ENCODE results near the gene B4GAT1.
A peak's percentile ranks its signal among the peaks of the same experiment; 100 is the strongest.
"Not testable (repeated sequence)": the region's sequence is repeated elsewhere in the genome, so short reads cannot be mapped to it uniquely, and the experiment has no call there.

B4GAT1 gene

DNA sequence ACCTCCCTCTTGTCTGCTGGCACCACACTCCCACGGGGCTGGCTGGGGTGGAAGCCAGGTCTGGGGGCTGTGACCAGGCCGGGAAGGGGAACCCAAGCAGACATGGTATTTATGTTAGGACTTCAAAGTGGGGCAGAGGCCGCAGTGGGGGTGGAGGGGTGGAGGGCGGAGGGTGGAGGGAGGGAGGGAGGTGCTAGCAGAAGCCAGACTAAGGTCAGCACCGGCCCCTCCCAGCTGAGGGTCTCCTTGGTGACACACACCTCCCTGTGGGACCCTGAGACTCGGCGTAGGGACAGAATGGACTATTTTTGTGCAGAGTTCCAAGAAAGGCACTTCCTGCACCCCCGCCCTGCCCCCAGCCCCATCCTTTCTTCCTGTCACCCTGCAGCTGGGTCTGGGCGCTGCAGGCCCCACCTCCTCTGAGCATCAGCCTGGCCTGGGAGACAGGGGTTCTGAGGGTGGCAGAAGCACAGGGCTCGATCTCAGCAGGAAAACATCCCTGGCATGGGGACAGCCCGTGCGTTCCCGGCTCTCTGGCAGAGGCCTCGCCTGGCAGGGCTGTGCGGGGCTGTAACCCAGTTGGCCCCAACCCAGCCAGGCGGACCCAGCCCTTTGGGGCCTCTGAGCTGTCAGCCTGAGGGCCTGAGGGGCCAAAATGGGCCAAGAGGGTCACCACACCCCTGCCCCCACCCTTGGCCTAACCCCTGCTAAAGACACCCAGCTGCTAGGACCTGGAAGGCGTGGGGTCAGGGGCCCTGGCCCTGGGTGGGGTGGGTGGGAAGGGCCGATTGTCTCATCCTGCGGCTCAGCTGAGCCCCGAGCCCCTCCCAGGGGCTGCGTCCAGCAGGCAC lies 20.9 kb downstream of the B4GAT1 start:
- Mint-ChIP-seq H3K9me3 (no peaks in the 10 kb centered on the region), H3K36me3 (ENCODE audit: low read depth) (no peaks in the 10 kb centered on the region), H3K27me3 (no peaks in the 10 kb centered on the region), H3K4me1 (ENCODE audit: low read depth) (peaks cover 48% of the 10 kb centered on the region), H3K27ac (peak overlapping the region; percentile 64), H3K4me3 (no peak overlapping the region)
- peak; percentile 66 for DNase-seq

DNA sequence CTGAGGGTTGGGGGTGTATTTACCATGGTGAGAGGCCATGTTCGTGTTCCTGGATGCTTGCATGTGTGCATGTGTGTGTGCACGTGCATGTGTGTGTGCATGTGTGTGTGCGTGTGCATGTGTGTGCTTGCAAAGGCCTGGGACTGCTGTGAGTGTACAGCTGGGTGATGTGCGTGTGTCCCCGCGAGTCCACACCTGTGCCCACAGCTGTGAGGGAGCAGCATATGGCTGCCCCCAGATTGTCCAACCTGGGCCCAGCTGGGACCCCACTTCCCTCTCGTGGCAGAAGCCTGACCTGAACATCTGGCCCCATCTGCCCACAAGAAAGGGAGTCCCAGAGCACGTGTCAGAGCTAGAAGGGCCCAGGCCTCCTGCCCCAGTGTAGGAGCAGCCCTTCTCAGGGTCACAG lies 22.2 kb downstream of the B4GAT1 start:
- DNase-seq: no peak
- Mint-ChIP-seq H3K36me3 (ENCODE audit: low read depth) (no peaks in the 10 kb centered on the region), H3K27me3 (no peaks in the 10 kb centered on the region), H3K9me3 (no peaks in the 10 kb centered on the region), H3K27ac (peak overlapping the region; percentile 64), H3K4me1 (ENCODE audit: low read depth) (peaks cover 48% of the 10 kb centered on the region), H3K4me3 (no peak overlapping the region)

DNA sequence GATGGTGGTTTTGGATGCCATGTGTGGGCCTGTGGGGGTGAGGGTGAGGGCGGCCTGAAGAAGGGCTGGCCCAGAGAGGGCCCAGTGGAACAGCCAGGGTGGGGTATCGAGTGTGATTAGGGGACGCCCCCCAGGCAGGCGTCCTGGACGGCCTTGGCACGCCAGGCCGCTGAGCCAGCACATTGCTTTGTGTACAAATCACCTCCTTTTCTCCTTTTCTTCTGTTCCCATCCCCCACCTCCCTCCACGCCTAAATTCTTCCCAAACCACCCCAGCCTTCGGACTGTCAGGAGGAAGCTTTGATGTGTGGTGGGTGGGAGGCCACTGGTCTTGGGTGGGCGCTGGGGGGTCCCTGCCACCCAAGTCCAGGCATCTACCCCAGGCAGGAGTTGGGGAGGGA lies 22.8 kb downstream of the B4GAT1 start:
- Mint-ChIP-seq H3K36me3 (ENCODE audit: low read depth) (no peaks in the 10 kb centered on the region), H3K27ac (peak overlapping the region; percentile 38), H3K4me3 (no peak overlapping the region), H3K27me3 (no peaks in the 10 kb centered on the region), H3K4me1 (ENCODE audit: low read depth) (peaks cover 51% of the 10 kb centered on the region), H3K9me3 (no peaks in the 10 kb centered on the region)
- DNase-seq: no peak

DNA sequence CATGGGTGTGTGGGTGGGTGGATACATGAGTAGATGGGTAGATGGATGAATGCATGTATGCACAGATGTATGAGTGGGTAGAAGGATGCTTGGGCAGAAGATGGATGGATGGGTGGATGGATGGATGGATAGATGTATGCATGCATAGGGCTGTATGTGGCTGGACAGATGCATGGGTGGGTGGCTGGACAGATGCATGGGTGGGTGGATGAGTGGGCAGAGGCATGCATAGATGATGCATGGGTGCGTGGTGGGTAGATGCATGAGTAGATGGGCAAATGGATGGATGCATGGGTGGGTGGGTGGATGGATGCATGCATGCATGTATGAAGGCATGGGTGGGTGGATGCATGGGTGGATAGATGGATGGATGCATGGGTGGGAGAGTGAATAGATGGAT lies 23.7 kb downstream of the B4GAT1 start:
- Mint-ChIP-seq H3K27me3 (no peaks in the 10 kb centered on the region), H3K4me3 (no peak overlapping the region), H3K4me1 (ENCODE audit: low read depth) (peaks cover 56% of the 10 kb centered on the region), H3K27ac (no peak overlapping the region), H3K9me3 (no peaks in the 10 kb centered on the region), H3K36me3 (ENCODE audit: low read depth) (no peaks in the 10 kb centered on the region)
- DNase-seq: no peak

DNA sequence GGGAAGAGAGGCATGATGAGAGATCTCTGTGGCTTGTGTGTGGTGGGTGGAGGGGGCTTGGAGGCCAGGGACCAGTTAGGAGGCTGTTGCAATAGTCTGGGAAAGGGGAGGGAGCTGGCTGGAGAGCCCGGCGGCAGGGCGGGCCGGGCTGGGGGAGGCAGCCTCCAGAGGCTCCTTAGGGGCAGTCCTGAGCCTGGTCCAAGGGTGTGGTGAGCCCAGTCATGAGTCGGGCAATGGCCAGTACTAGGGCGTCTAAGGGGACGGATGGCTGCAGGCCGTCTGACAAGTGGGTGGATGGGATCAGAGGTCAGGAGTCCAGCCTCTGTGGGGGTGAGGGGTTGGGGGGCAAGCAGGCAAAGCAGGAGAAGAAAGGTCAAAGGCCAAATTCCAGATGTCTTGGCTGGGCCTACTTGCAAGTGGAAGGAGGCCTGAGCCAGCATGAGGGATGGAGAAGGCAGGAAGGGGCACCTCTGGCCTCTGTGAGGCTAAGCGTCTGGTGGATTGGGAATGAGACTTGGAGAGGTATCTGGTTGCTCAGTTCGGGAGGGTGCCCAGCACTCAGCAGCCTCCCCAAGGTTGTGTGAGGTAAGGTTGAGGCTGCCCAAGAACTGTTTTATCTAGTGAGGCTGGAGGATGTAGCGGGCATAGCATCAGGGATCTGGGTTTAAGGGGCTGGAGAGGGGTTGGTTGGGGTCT lies 24.5 kb downstream of the B4GAT1 start:
- no peak for DNase-seq
- Mint-ChIP-seq H3K36me3 (ENCODE audit: low read depth) (no peaks in the 10 kb centered on the region), H3K4me1 (ENCODE audit: low read depth) (peaks cover 56% of the 10 kb centered on the region), H3K4me3 (no peak overlapping the region), H3K9me3 (no peaks in the 10 kb centered on the region), H3K27ac (no peak overlapping the region), H3K27me3 (no peaks in the 10 kb centered on the region)

DNA sequence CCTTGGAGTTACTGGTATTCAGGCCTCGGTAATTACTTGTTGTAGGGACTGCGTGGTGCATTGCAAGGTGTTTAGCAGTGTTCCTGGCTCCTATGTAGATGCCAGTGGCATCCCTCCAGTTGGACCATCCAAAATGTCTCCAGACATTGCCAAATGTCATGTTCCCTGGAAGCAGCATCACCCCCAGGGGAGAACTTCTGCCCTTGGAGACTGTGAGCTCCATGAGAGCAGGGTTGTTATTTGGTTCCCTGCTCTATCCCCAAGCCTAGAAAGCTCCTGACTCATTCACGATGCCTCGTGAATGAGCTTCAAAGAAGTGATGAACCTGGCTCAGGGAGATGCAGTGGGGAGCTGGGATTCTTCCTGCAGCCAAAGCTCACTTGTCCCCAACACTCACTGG lies 25.8 kb downstream of the B4GAT1 start:
- no peak for DNase-seq
- Mint-ChIP-seq H3K27me3 (no peaks in the 10 kb centered on the region), H3K9me3 (no peaks in the 10 kb centered on the region), H3K4me1 (ENCODE audit: low read depth) (peaks cover 53% of the 10 kb centered on the region), H3K27ac (no peak overlapping the region), H3K4me3 (no peak overlapping the region), H3K36me3 (ENCODE audit: low read depth) (no peaks in the 10 kb centered on the region)

DNA sequence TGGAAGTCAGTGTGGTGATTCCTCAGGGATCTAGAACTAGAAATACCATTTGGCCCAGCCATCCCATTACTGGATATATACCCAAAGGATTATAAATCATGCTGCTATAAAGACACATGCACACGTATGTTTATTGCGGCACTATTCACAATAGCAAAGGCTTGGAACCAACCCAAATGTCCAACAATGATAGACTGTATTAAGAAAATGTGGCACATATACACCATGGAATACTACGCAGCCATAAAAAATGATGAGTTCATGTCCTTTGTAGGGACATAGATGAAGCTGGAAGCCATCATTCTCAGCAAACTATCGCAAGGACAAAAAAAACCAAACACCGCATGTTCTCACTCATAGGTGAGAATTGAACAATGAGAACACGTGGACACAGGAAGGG lies 26.7 kb downstream of the B4GAT1 start:
- peaks cover 51% of the 10 kb centered on the region for H3K4me1 Mint-ChIP-seq (ENCODE audit: low read depth)
- not testable (repeated sequence) for DNase-seq; H3K9me3 Mint-ChIP-seq; H3K4me3 Mint-ChIP-seq; H3K27ac Mint-ChIP-seq; H3K36me3 Mint-ChIP-seq (ENCODE audit: low read depth); H3K27me3 Mint-ChIP-seq

DNA sequence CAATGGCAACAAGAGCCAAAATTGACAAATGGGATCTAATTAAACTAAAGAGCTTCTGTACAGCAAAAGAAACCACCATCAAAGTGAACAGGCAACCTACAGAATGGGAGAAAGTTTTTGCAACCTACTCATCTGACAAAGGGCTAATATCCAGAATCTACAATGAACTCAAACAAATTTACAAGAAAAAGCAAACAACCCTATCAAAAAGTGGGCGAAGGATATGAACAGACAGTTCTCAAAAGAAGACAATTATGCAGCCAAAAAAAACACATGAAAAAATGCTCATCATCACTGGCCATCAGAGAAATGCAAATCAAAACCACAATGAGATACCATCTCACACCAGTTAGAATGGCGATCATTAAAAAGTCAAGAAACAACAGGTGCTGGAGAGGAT lies 27.1 kb downstream of the B4GAT1 start:
- H3K27ac Mint-ChIP-seq; H3K36me3 Mint-ChIP-seq (ENCODE audit: low read depth); H3K27me3 Mint-ChIP-seq; DNase-seq; H3K4me3 Mint-ChIP-seq; H3K9me3 Mint-ChIP-seq: not testable (repeated sequence)
- peaks cover 51% of the 10 kb centered on the region for H3K4me1 Mint-ChIP-seq (ENCODE audit: low read depth)

DNA sequence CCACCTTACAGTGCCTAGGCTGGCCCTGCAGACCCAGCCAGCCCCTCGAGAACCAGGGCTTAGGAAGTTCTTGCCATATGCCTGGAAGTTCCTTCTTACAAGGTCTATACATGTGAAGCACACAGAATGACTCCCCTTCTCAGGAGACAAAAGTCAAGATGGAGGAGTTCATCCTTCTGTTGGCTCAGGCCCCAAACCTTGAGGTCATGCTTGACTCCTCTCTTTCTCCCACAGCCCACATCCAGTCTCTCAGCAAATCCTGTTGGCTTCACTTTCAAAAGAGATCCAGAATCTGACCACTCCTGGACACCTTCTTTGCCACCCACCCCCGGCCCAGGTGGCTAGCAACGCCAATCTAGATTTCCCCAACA lies 28.8 kb downstream of the B4GAT1 start:
- Mint-ChIP-seq H3K27ac (peak overlapping the region; percentile 94), H3K9me3 (no peaks in the 10 kb centered on the region), H3K27me3 (no peaks in the 10 kb centered on the region), H3K4me3 (no peak overlapping the region), H3K36me3 (ENCODE audit: low read depth) (no peaks in the 10 kb centered on the region), H3K4me1 (ENCODE audit: low read depth) (peaks cover 58% of the 10 kb centered on the region)
- DNase-seq: no peak

DNA sequence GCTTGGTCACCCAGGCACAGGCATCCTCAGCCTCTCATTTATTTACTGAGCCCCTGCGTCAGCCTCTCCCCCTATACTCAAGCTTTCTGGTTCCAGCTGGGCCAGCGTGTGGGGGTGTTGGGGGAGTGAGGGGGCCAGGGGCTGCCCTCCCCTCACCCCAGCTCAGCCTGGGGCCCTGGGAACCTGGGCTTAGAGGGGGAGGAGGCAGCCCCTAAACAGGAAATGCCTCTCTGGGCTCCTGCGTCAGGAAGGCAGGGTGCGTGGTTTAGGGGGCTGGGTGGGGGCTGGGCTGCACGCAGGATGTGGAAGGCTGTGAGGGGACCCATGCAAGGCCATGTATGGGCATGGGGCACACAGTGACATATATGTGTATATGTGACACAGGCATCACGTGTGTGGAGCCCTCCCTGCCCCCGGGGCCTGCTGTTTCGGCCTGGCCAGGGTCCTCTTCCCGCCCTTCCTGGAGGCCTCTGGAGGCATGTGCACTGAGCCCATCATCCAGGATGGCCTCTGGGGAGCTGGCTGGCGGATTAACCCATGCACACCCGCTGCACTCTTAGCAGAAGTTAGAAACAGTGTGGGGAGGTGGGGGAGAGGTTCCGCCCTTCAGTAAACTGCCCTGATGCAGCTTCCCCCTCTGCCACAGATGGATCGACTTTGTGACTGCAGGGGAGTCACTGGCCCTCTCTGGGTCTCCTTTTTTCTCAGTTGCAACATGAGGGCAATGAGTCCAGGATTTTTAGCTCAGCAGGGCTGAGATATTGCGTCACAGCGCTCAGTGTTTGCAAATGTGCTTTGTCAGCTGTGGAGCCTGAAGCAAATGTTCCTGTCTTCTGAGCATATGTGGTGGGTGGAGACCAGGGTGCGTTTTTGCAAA lies 29.5 kb downstream of the B4GAT1 start:
- peaks cover 63% of the 10 kb centered on the region for H3K4me1 Mint-ChIP-seq (ENCODE audit: low read depth)
- H3K4me3 Mint-ChIP-seq: peak overlapping the region; percentile 47
- peak; percentile 63 for DNase-seq
- no peaks in the 10 kb centered on the region for H3K36me3 Mint-ChIP-seq (ENCODE audit: low read depth)
- H3K27ac Mint-ChIP-seq: peak overlapping the region; percentile 94
- no peaks in the 10 kb centered on the region for H3K27me3 Mint-ChIP-seq
- no peaks in the 10 kb centered on the region for H3K9me3 Mint-ChIP-seq

DNA sequence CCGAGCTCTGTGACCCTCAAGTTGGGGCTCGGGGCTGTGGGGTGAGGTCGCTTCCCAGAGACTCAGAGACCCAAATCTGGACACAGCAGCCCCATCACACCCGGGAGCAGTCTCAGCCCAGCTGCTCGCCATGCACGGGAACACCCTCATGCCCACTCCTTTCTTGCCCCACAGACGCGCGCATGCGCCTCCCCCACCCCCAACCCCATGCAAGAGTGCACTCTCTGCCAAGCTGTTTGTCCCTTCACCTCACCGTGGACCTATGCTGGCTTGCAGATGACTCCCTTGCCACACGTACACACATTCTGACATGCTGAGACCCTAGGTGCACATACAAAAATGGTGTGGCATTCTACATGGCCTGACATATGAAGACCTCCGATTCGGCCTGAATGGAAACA lies 30.1 kb downstream of the B4GAT1 start:
- H3K27ac Mint-ChIP-seq: peak overlapping the region; percentile 94
- no peaks in the 10 kb centered on the region for H3K9me3 Mint-ChIP-seq
- H3K27me3 Mint-ChIP-seq: no peaks in the 10 kb centered on the region
- H3K4me1 Mint-ChIP-seq (ENCODE audit: low read depth): peaks cover 61% of the 10 kb centered on the region
- H3K36me3 Mint-ChIP-seq (ENCODE audit: low read depth): no peaks in the 10 kb centered on the region
- peak overlapping the region; percentile 47 for H3K4me3 Mint-ChIP-seq
- DNase-seq: peak; percentile 67

DNA sequence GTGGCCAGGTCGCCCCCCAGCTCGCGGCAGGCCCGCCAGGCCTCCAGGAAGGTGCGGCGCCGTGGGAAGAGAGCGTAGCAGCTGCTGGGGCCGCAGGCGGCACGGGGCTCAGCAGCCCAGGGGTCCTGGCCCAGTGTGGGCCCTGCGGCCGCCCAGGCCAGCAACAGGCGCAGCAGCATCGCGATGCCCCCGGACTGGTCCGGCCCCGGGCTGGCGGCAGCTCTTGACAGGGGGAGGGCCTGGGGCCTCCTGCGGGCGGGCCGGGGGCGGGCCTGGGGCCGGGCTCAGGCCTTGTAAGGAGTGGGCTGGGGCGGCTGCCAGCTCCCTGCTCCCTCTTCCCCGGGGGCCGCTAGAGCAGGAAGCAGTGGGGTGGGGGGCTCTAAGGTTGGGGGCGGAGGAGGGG lies 30.6 kb downstream of the B4GAT1 start, which contains the start of gene CD248:
Gene CD248 (minus strand): TSS at position 196 of the 403 bp plus-strand sequence. CDS start 17 bp downstream, at position 179.
- peak within 1 kb of the TSS; percentile 94 for H3K27ac Mint-ChIP-seq
- H3K4me3 Mint-ChIP-seq: peak within 1 kb of the TSS; percentile 51
- H3K9me3 Mint-ChIP-seq: no peaks in the 10 kb centered on the region
- no peaks in the 10 kb centered on the region for H3K27me3 Mint-ChIP-seq
- no peaks in the 10 kb centered on the region for H3K36me3 Mint-ChIP-seq (ENCODE audit: low read depth)
- DNase-seq: peak; percentile 56
- H3K4me1 Mint-ChIP-seq (ENCODE audit: low read depth): peaks cover 64% of the 10 kb centered on the region

DNA sequence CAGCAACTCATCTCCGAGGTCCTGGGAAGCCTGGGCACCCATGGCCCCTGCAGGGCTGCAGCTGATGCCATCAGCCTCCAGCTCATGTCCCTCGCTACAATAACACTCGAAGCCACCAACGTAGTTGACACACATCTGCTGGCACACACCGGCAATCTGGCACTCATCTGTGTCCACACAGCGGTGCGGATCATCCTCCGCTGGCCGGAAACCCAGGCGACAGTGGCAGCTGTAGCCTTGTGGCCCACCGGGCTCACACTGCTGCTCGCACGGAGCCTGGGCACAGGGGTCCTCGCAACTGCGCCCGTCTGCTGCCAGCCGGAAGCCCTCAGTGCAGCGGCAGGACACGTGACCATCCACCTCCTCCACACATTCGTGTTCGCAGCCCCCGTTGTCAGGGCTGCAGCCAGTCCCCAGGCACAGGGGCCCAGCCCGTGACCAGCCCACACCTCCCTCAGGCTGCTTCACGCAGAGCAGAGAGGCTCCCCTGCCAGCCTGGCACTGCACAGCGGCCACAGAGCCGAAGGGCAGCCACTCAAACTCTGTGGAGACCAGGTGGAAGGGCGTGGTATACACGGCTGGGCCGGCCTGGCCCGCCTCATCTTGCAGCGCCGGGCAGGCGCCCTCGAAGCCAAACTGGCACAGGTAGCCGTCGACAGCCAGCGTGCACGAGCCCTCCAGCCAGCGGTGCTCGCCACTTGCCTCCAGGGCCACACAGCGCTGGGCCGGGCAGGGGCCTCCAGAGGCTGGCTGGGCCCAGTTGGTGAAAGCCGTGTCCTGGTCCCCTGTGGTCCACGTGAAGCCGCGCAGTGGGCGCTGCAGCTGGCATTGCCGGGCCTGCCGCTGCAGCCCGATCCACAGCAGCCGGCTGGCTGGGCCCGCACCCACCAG lies 31.3 kb downstream of the B4GAT1 start:
- H3K4me1 Mint-ChIP-seq (ENCODE audit: low read depth): peaks cover 69% of the 10 kb centered on the region
- H3K36me3 Mint-ChIP-seq (ENCODE audit: low read depth): no peaks in the 10 kb centered on the region
- peak overlapping the region; percentile 51 for H3K4me3 Mint-ChIP-seq
- DNase-seq: no peak
- H3K27ac Mint-ChIP-seq: peak overlapping the region; percentile 5
- no peaks in the 10 kb centered on the region for H3K9me3 Mint-ChIP-seq
- H3K27me3 Mint-ChIP-seq: no peaks in the 10 kb centered on the region

DNA sequence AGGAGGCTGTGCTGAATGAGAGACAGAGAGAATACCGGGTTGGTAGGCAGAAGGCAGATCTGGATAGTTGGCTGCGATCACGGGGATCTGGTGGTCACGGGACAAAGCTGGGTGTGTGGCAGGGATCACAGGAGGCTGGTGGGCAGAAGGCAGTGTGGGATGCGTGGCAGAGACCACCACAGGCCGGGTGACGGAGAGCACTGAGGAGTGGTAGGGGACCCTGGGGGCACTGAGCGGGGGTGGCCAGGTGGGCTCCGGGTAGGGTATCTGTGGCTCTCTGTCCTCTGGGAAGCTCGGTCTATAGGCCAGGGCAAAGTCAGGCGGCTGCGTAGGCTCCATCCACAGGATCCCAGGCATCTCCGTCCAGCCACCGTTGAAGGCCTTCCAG lies 31.9 kb downstream of the B4GAT1 start:
- DNase-seq: no peak
- Mint-ChIP-seq H3K4me3 (peak overlapping the region; percentile 51), H3K36me3 (ENCODE audit: low read depth) (no peaks in the 10 kb centered on the region), H3K27ac (peak overlapping the region; percentile 8), H3K9me3 (no peaks in the 10 kb centered on the region), H3K27me3 (no peaks in the 10 kb centered on the region), H3K4me1 (ENCODE audit: low read depth) (peaks cover 69% of the 10 kb centered on the region)

Measured in activated T-cell treated with anti-CD3 and anti-CD28 coated beads, Interleukin-2, amount 50 U/mL, for 24 hours (primary cell).